Measurements from ENCODE around the gene ERC1.

Gene ERC1

GRCh38 chr12:1500095-1500801 is 509.2 kb downstream of the ERC1 start:
- no peak for DNase-seq

- no peak for DNase-seq
Measured at GRCh38 chr12:1501001-1501400, 510.0 kb downstream of the ERC1 start.

- DNase-seq = no peak
Measured at GRCh38 chr12:1501695-1502378, 510.8 kb downstream of the ERC1 start.

GRCh38 chr12:1502379-1502720 is 511.3 kb downstream of the ERC1 start:
- DNase-seq = no peak

- no peak for DNase-seq
Measured at GRCh38 chr12:1502831-1503230, 511.8 kb downstream of the ERC1 start.

- DNase-seq = no peak
Measured at GRCh38 chr12:1503281-1503711, 512.3 kb downstream of the ERC1 start.

- DNase-seq = no peak
Measured at GRCh38 chr12:1504304-1504894, 513.4 kb downstream of the ERC1 start.

GRCh38 chr12:1504895-1505311 is 513.9 kb downstream of the ERC1 start:
- DNase-seq = no peak

- no peak for DNase-seq
Measured at GRCh38 chr12:1505576-1505975, 514.6 kb downstream of the ERC1 start.

GRCh38 chr12:1507308-1507707 is 516.3 kb downstream of the ERC1 start:
- DNase-seq = no peak

- DNase-seq = no peak
Measured at GRCh38 chr12:1509413-1510052, 518.5 kb downstream of the ERC1 start.

GRCh38 chr12:1510056-1510812 is 519.2 kb downstream of the ERC1 start:
- DNase-seq = no peak

GRCh38 chr12:1515010-1515409 is 524.0 kb downstream of the ERC1 start:
- DNase-seq = no peak

- DNase-seq = no peak
Measured at GRCh38 chr12:1515428-1515827, 524.4 kb downstream of the ERC1 start.

GRCh38 chr12:1517007-1517406 is 526.0 kb downstream of the ERC1 start:
- DNase-seq = no peak

GRCh38 chr12:1517734-1518525 is 526.9 kb downstream of the ERC1 start:
- no peak for DNase-seq

- no peak for DNase-seq
Measured at GRCh38 chr12:1518591-1519516, 527.8 kb downstream of the ERC1 start.

GRCh38 chr12:1519642-1520041 is 528.6 kb downstream of the ERC1 start:
- no peak for DNase-seq

- DNase-seq = no peak
Measured at GRCh38 chr12:1523046-1523445, 532.0 kb downstream of the ERC1 start.

- no peak for DNase-seq
Measured at GRCh38 chr12:1523558-1524050, 532.6 kb downstream of the ERC1 start.

- no peak for DNase-seq
Measured at GRCh38 chr12:1525858-1526257, 534.8 kb downstream of the ERC1 start.
